Activated B cell treated with CpG ODN at 0.5 μM for 24 hours (primary cell): ENCODE results near the gene TMEM183A. TPM values are rescaled to one million over a fixed set of nuclear protein-coding genes. Genes with fewer than 3 reads are reported as not detected.

Source experiments
- ATAC-seq: fragments of 200-7000 bp; cut with Tn5 transposase; one replicate; pipeline ENCODE4 v1.10.0; 2021; ENCODE audit warnings: low read depth, mild to moderate bottlenecking, moderate library complexity
- CTCF ChIA-PET: fragments of 350-600 bp; sonication (Branson Sonifier 250); formaldehyde crosslinking; loops from one replicate; lab custom pipeline; 2021; ENCODE audit warnings: antibody characterized with exemption; lab: Charles Lee
- POLR2A ChIA-PET: fragments of 350-600 bp; sonication (Branson Sonifier 250); formaldehyde crosslinking; loops from one replicate; lab custom pipeline; 2021; ENCODE audit warnings: antibody characterized with exemption; lab: Charles Lee
- DNase-seq: peaks from one replicate; pipeline ENCODE4 v3.0.0; 2022
- H3K27ac Mint-ChIP-seq: one replicate; pipeline ENCODE4 v1.8.0; 2020; ENCODE audit warnings: mixed read lengths
- H3K27me3 Mint-ChIP-seq: one replicate; pipeline ENCODE4 v1.8.0; 2021; ENCODE audit warnings: mixed read lengths
- H3K36me3 Mint-ChIP-seq: one replicate; pipeline ENCODE4 v1.8.0; 2021; ENCODE audit warnings: low read depth, mixed read lengths
- H3K4me1 Mint-ChIP-seq: one replicate; pipeline ENCODE4 v1.8.0; 2021; ENCODE audit warnings: mixed read lengths
- H3K4me3 Mint-ChIP-seq: one replicate; pipeline ENCODE4 v1.8.0; 2020; ENCODE audit warnings: mild to moderate bottlenecking, mixed read lengths
- H3K9me3 Mint-ChIP-seq: one replicate; pipeline ENCODE4 v1.8.0; 2020; ENCODE audit warnings: mixed read lengths
- CTCF ChIP-seq: fragments of 200-600 bp; IDR thresholded peaks from one replicate; pipeline ENCODE4 v1.8.0; 2022; ENCODE audit warnings: antibody characterized with exemption, mild to moderate bottlenecking
- intact Hi-C: fragments of 100-400 bp; cut with micrococcal nuclease; formaldehyde crosslinking; loops from one replicate; pipeline ENCODE4 v1.15.1; 2024
- total RNA-seq: library from RNA; stranded (reverse); gene quantifications from 2 replicates; pipeline ENCODE4 v1.2.3, GENCODE V29; 2022

Gene TMEM183A
- total RNA-seq, 1 donor from 2014 or later: 70.6 TPM

- ATAC-seq: no peak
- CTCF ChIA-PET: no interaction called here
Observed at GRCh38 chr1:203050826-203051225, 43.7 kb downstream of the TMEM183A start.

GRCh38 chr1:203051841-203052324 is 44.7 kb downstream of the TMEM183A start:
- no peaks in the 10 kb centered on the region for H3K4me1 Mint-ChIP-seq
- ChIA-PET CTCF (interaction anchor here (0.7 kb wide), 1 partner anchor 383 kb away, joined by 3 read pairs; no protein-coding TSS in a partner anchor), POLR2A (no interaction called here)
- DNase-seq (no peak), ATAC-seq (no peak)
- no peaks in the 10 kb centered on the region for H3K9me3 Mint-ChIP-seq
- H3K27ac Mint-ChIP-seq: no peak overlapping the region
- intact Hi-C loops: no loop called here
- H3K27me3 Mint-ChIP-seq: peaks cover 20% of the 10 kb centered on the region
- H3K36me3 Mint-ChIP-seq: no peaks in the 10 kb centered on the region
- no peak for TF ChIP-seq CTCF
- H3K4me3 Mint-ChIP-seq: no peak overlapping the region

More at GRCh38 chr1:203050826-203051225, 43.7 kb downstream of the TMEM183A start:
- POLR2A ChIA-PET: no interaction called here
- Mint-ChIP-seq H3K4me3 (no peak overlapping the region), H3K36me3 (no peaks in the 10 kb centered on the region), H3K27ac (no peak overlapping the region), H3K4me1 (no peaks in the 10 kb centered on the region), H3K27me3 (peaks cover 20% of the 10 kb centered on the region), H3K9me3 (no peaks in the 10 kb centered on the region)
- DNase-seq: no peak
- TF ChIP-seq CTCF: no peak
- intact Hi-C loops: no loop called here

- no peaks in the 10 kb centered on the region for H3K9me3 Mint-ChIP-seq
- DNase-seq (no peak), ATAC-seq (no peak)
- peaks cover 23% of the 10 kb centered on the region for H3K27me3 Mint-ChIP-seq
- no peak for TF ChIP-seq CTCF
- POLR2A ChIA-PET: no interaction called here
- H3K27ac Mint-ChIP-seq: no peak overlapping the region
- no peak overlapping the region for H3K4me3 Mint-ChIP-seq
- CTCF ChIA-PET: interaction anchor here (0.7 kb wide), 1 partner anchor 382 kb away, joined by 3 read pairs; no protein-coding TSS in a partner anchor
- intact Hi-C loops: no loop called here
- H3K4me1 Mint-ChIP-seq: no peaks in the 10 kb centered on the region
- H3K36me3 Mint-ChIP-seq: no peaks in the 10 kb centered on the region
Observed at GRCh38 chr1:203052601-203053000, 45.4 kb downstream of the TMEM183A start.

GRCh38 chr1:203054184-203054583 is 47.0 kb downstream of the TMEM183A start:
- no peak overlapping the region for H3K27ac Mint-ChIP-seq
- POLR2A ChIA-PET: no interaction called here
- DNase-seq: no peak
- H3K27me3 Mint-ChIP-seq: peaks cover 30% of the 10 kb centered on the region
- TF ChIP-seq CTCF: no peak
- CTCF ChIA-PET: interaction anchor here (2.1 kb wide), 1 partner anchor 15 kb away, joined by 4 read pairs; no protein-coding TSS in a partner anchor
- H3K36me3 Mint-ChIP-seq: no peaks in the 10 kb centered on the region
- H3K4me1 Mint-ChIP-seq: no peaks in the 10 kb centered on the region
- ATAC-seq: no peak
- intact Hi-C loops: no loop called here
- no peaks in the 10 kb centered on the region for H3K9me3 Mint-ChIP-seq
- H3K4me3 Mint-ChIP-seq: no peak overlapping the region

GRCh38 chr1:203054642-203055041 is 47.5 kb downstream of the TMEM183A start:
- DNase-seq (no peak), ATAC-seq (no peak)
- no peaks in the 10 kb centered on the region for H3K36me3 Mint-ChIP-seq
- POLR2A ChIA-PET: no interaction called here
- no peaks in the 10 kb centered on the region for H3K9me3 Mint-ChIP-seq
- peaks cover 30% of the 10 kb centered on the region for H3K27me3 Mint-ChIP-seq
- intact Hi-C loops: no loop called here
- TF ChIP-seq CTCF: no peak
- H3K4me1 Mint-ChIP-seq: no peaks in the 10 kb centered on the region
- no peak overlapping the region for H3K4me3 Mint-ChIP-seq
- no peak overlapping the region for H3K27ac Mint-ChIP-seq
- CTCF ChIA-PET: interaction anchor here (2.1 kb wide), 1 partner anchor 15 kb away, joined by 4 read pairs; no protein-coding TSS in a partner anchor
